PC-3 (cell line): Measurements from ENCODE around the gene GALNT13.

ENCODE experiments used
- EZH2 ChIP-seq: fragments of 300-600 bp; sonication (generic); IDR thresholded peaks from one replicate; pipeline ENCODE4 v1.6.1; 2017; ENCODE audit warnings: antibody characterized with exemption, mild to moderate bottlenecking, low read length; ENCODE audit not compliant: unreplicated experiment
- EZH2phosphoT487 ChIP-seq: fragments of 300-600 bp; sonication (generic); IDR thresholded peaks from 2 replicates; pipeline ENCODE4 v1.6.1; 2018; ENCODE audit warnings: mild to moderate bottlenecking, antibody characterized with exemption, low read length, borderline replicate concordance
- TF ChIP-seq, protein P1 (sequence below): fragments of 300-600 bp; sonication (generic); conservative IDR thresholded peaks from 2 replicates; pipeline ENCODE4 v1.5.1; 2017; ENCODE audit warnings: antibody characterized with exemption, low read depth, mild to moderate bottlenecking, low read length

DNA sequence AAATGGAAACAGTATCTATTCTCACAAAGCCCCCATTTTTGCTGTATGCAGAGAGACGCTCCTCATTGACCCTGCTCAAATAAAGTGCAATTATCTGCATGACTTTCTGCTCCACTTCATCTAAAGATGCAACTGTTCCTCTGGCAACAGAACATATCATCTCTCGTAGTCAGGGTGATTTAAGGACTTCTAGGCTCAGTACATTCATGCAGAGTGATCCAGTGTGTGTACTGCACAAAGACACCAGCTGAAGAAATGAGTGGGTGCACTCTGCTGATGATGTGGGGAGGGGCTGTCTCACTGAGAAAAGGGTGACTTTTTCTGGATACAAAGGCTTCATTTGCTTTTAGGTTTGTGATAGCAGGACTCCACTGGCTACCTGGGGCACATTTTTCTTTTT, 355.2 kb downstream of the GALNT13 start:
- TF ChIP-seq, protein P1, sequence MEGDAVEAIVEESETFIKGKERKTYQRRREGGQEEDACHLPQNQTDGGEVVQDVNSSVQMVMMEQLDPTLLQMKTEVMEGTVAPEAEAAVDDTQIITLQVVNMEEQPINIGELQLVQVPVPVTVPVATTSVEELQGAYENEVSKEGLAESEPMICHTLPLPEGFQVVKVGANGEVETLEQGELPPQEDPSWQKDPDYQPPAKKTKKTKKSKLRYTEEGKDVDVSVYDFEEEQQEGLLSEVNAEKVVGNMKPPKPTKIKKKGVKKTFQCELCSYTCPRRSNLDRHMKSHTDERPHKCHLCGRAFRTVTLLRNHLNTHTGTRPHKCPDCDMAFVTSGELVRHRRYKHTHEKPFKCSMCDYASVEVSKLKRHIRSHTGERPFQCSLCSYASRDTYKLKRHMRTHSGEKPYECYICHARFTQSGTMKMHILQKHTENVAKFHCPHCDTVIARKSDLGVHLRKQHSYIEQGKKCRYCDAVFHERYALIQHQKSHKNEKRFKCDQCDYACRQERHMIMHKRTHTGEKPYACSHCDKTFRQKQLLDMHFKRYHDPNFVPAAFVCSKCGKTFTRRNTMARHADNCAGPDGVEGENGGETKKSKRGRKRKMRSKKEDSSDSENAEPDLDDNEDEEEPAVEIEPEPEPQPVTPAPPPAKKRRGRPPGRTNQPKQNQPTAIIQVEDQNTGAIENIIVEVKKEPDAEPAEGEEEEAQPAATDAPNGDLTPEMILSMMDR: no peak
- TF ChIP-seq EZH2phosphoT487: no peak
- no peak for TF ChIP-seq EZH2
